Endothelial cell of umbilical vein (primary cell): Measurements from ENCODE around the gene FGF19. TPM values are rescaled to one million over a fixed set of nuclear protein-coding genes. Genes with fewer than 3 reads are reported as not detected.

ENCODE experiments used
- BruUV-seq: library from RNA; stranded (reverse); fragments of 400-500 nt; replicated peaks from 2 replicates; lab custom pipeline; 2021; lab: Mats Ljungman, UMichigan
- CTCF ChIA-PET: fragments of 300-600, 350-600 bp; sonication (Branson Sonifier 250); formaldehyde crosslinking; loops from one replicate; lab custom pipeline; 2021; ENCODE audit warnings: antibody characterized with exemption, inconsistent platforms; lab: Charles Lee
- POLR2A ChIA-PET: fragments of 300-600, 350-600 bp; sonication (Branson Sonifier 250); formaldehyde crosslinking; loops from one replicate; lab custom pipeline; 2021; ENCODE audit warnings: antibody characterized with exemption, inconsistent platforms; lab: Charles Lee
- DNase-seq: peaks from one replicate; pipeline ENCODE4 v3.0.0-alpha.2; 2011; ENCODE audit warnings: low read depth, low spot score
- FAIRE-seq: peaks from 2 replicates; lab custom pipeline; 2011; peaks lifted over from hg19 to GRCh38; lab: Jason Lieb, UNC
- H2AFZ ChIP-seq: 2 replicates; pipeline ENCODE4 v1.6.0; 2012; ENCODE audit warnings: low read depth, low read length, control low read depth, inconsistent platforms
- H3K27ac ChIP-seq: 2 replicates; pipeline ENCODE4 v1.5.1; 2011; ENCODE audit warnings: low read depth, mild to moderate bottlenecking, control low read depth, low read length, moderate library complexity; ENCODE audit not compliant: insufficient read depth
- H3K27me3 ChIP-seq, 2 experiments: 2 replicates each; pipeline versions ENCODE4 v1.6.0 to v1.6.1; 2011; ENCODE audit warnings: low read length in 2 of 2, mixed read lengths in 1 of 2; ENCODE audit not compliant: control insufficient read depth in 2 of 2, insufficient read depth in 2 of 2
- H3K36me3 ChIP-seq, 2 experiments: 2 replicates in 1 of 2; 3 replicates in 1 of 2; pipeline ENCODE4 v1.5.1; 2011; ENCODE audit warnings: low read length in 2 of 2, mild to moderate bottlenecking in 1 of 2, moderate library complexity in 1 of 2; ENCODE audit not compliant: control insufficient read depth in 2 of 2, insufficient read depth in 2 of 2; ENCODE audit errors: extremely low read depth in 1 of 2
- H3K4me1 ChIP-seq: 3 replicates; pipeline ENCODE4 v1.5.1; 2011; ENCODE audit warnings: mild to moderate bottlenecking, low read length; ENCODE audit not compliant: control insufficient read depth, insufficient read depth; ENCODE audit errors: extremely low read depth
- H3K4me2 ChIP-seq: 2 replicates; pipeline ENCODE4 v1.6.1; 2011; ENCODE audit warnings: low read length, control low read depth, mixed read lengths; ENCODE audit not compliant: insufficient read depth
- H3K4me3 ChIP-seq, 3 experiments: fragments of 200-600 bp in 1 of 3; sonication (generic), shearing (Covaris generic) in 1 of 3; replicated peaks in 1 of 3; 2 replicates each; pipeline ENCODE4 v1.5.1; 2011 to 2016; ENCODE audit warnings: control low read depth in 3 of 3, low read length in 3 of 3, mild to moderate bottlenecking in 2 of 3, inconsistent platforms in 1 of 3, low read depth in 1 of 3, moderate library complexity in 1 of 3; ENCODE audit not compliant: insufficient read depth in 1 of 3
- H3K79me2 ChIP-seq: 2 replicates; pipeline ENCODE4 v1.6.0; 2012; ENCODE audit warnings: low read length, inconsistent platforms; ENCODE audit not compliant: control insufficient read depth, insufficient read depth
- H3K9ac ChIP-seq: replicated peaks from 2 replicates; pipeline ENCODE3; 2011; ENCODE audit warnings: low read length, control low read depth; ENCODE audit not compliant: insufficient read depth; ENCODE audit errors: extremely low read depth
- H3K9me1 ChIP-seq: replicated peaks from 3 replicates; pipeline ENCODE4 v1.6.0; 2011; ENCODE audit warnings: mild to moderate bottlenecking, low read length; ENCODE audit not compliant: control insufficient read depth, insufficient read depth; ENCODE audit errors: extremely low read depth
- H3K9me3 ChIP-seq: replicated peaks from 2 replicates; pipeline ENCODE4 v1.5.1; 2012; ENCODE audit warnings: low read length, inconsistent platforms; ENCODE audit not compliant: control insufficient read depth, insufficient read depth
- H4K20me1 ChIP-seq: replicated peaks from 2 replicates; pipeline ENCODE3; 2011; ENCODE audit warnings: mild to moderate bottlenecking, low read length; ENCODE audit not compliant: control insufficient read depth, insufficient read depth; ENCODE audit errors: extremely low read depth
- CTCF ChIP-seq, 2 donors: IDR thresholded peaks; 1 replicate in 1 of 2; 2 replicates in 1 of 2; pipeline ENCODE4 v1.5.1; 2011; ENCODE audit warnings: low read length in 2 of 2, mild to moderate bottlenecking in 2 of 2, moderate library complexity in 2 of 2, control low read depth in 1 of 2, inconsistent platforms in 1 of 2, low read depth in 1 of 2; ENCODE audit not compliant: insufficient read depth in 1 of 2; ENCODE audit errors: extremely low read depth in 1 of 2
- EZH2 ChIP-seq: IDR thresholded peaks from 2 replicates; pipeline ENCODE4 v1.6.1; 2012; ENCODE audit warnings: borderline replicate concordance, low read depth, mild to moderate bottlenecking, moderate library complexity, low read length, inconsistent platforms; ENCODE audit not compliant: severe bottlenecking
- FOS ChIP-seq: IDR thresholded peaks from 2 replicates; pipeline ENCODE4 v1.6.1; 2011; ENCODE audit warnings: mild to moderate bottlenecking, low read length, moderate library complexity, borderline replicate concordance; ENCODE audit not compliant: insufficient read depth
- GATA2 ChIP-seq: IDR thresholded peaks from 2 replicates; pipeline ENCODE4 v1.7.0; 2011; ENCODE audit warnings: low read depth, mild to moderate bottlenecking, moderate library complexity, mixed read lengths, low read length; ENCODE audit not compliant: insufficient read length, insufficient read depth
- JUN ChIP-seq: IDR thresholded peaks from 2 replicates; pipeline ENCODE4 v1.6.1; 2011; ENCODE audit warnings: borderline replicate concordance, low read depth; ENCODE audit not compliant: insufficient read length, insufficient read depth
- MAX ChIP-seq: IDR thresholded peaks from 2 replicates; pipeline ENCODE4 v1.6.1; 2011; ENCODE audit not compliant: insufficient read depth, insufficient read length
- MYC ChIP-seq: IDR thresholded peaks from one replicate; pipeline ENCODE4 v1.6.1; 2011; ENCODE audit warnings: mild to moderate bottlenecking, low read depth, low read length
- POLR2A ChIP-seq: IDR thresholded peaks from 2 replicates; pipeline ENCODE4 v1.6.1; 2012; ENCODE audit warnings: low read depth, mild to moderate bottlenecking, control low read depth, low read length
- POLR2AphosphoS5 ChIP-seq: IDR thresholded peaks from 2 replicates; pipeline ENCODE4 v1.6.1; 2012; ENCODE audit warnings: low read depth, mild to moderate bottlenecking, control low read depth, low read length, moderate library complexity; ENCODE audit not compliant: insufficient read depth
- dilution Hi-C: fragments of 300-500 bp; cut with MboI; formaldehyde crosslinking; loops from one replicate; pipeline ENCODE4 v1.15.0; 2019; ENCODE audit warnings: low sequenced_read_pairs; ENCODE audit not compliant: extremely low pct_ligation_motif_present
- intact Hi-C: fragments of 100-400 bp; cut with micrococcal nuclease; formaldehyde crosslinking; loops from one replicate; pipeline ENCODE4 v1.10.0; 2022
- polyA plus RNA-seq, 4 experiments: library from polyadenylated mRNA; depleted of rRNA in 3 of 4; stranded (reverse) in 3 of 4; unstranded in 1 of 4; fragments of >200 nt; gene quantifications; 2 replicates each; pipeline versions ENCODE4 v1.2.1 to v1.2.3, GENCODE V29; 2011 to 2012; ENCODE audit warnings: missing spikeins in 1 of 4
- total RNA-seq: library from RNA; stranded (reverse); gene quantifications from 2 replicates; pipeline ENCODE4 v1.2.3, GENCODE V29; 2021

FGF19 gene
- total and polyA plus RNA-seq, 2 donors (not counting 3 experiments of a cell fraction or from before 2014, with no cell fraction given) = 0.03 TPM; not detected in 1

GRCh38 chr11:69674886-69675714 is 28.7 kb downstream of the FGF19 start, which contains the start of gene LTO1:
Gene LTO1 (minus strand): TSS chr11:69675353. CDS start chr11:69675239, 114 bp downstream.
- ChIA-PET POLR2A (interaction anchor here (0.6 kb wide), 1 partner anchor 578 kb away, joined by 3 read pairs; no protein-coding TSS in a partner anchor), CTCF (interaction anchor here (0.5 to 2.2 kb wide), 10 partner anchors 8 to 630 kb away, joined by 3 to 23 read pairs (median 4); no protein-coding TSS in a partner anchor)
- TSS peak; percentile 61 for BruUV-seq
- peaks cover 9% of the 10 kb centered on the region for H3K4me1 ChIP-seq
- H3K27ac ChIP-seq = peak within 1 kb of the TSS; percentile 92
- FAIRE-seq (peak; percentile 98), DNase-seq (peak; percentile 97)
- no peaks in the 10 kb centered on the region for H4K20me1 ChIP-seq
- no peaks in the 10 kb centered on the region for H3K9me1 ChIP-seq
- H3K4me3 ChIP-seq = peak within 1 kb of the TSS; percentile 74 to 98 (median 82)
- H3K79me2 ChIP-seq = peaks cover 24% of the 10 kb centered on the region
- peaks cover 0 to 3% of the 10 kb centered on the region in 2 experiments for H3K27me3 ChIP-seq
- no peaks in the 10 kb centered on the region for H3K9me3 ChIP-seq
- peaks cover 5 to 6% of the 10 kb centered on the region in 2 experiments for H3K36me3 ChIP-seq
- intact Hi-C loops = no loop called here
- peak; percentile 93 for TF ChIP-seq POLR2A
- no peak for TF ChIP-seq JUN
- no peak for TF ChIP-seq MYC
- peak in 1 of 2 donors; percentile 3 for TF ChIP-seq CTCF (IDR thresholded peaks at IDR 0.05; ENCODE audit: extremely low read depth in 1 of 2, insufficient read depth in 1 of 2, low read depth in 1 of 2, low read length in 2 of 2)
- TF ChIP-seq POLR2AphosphoS5 = peak; percentile 88
- no peak for TF ChIP-seq FOS
- TF ChIP-seq MAX = peak; percentile 68
- TF ChIP-seq EZH2 = no peak
- TF ChIP-seq GATA2 = no peak
- peak within 1 kb of the TSS; percentile 94 for H2AFZ ChIP-seq
- dilution Hi-C loops = loop anchor here (25.0 kb wide), 1 partner anchor 563 kb away; no protein-coding TSS in a partner anchor
- H3K9ac ChIP-seq = peak within 1 kb of the TSS; percentile 96
- peak within 1 kb of the TSS; percentile 87 for H3K4me2 ChIP-seq
